GM21723 (cell line): ENCODE measurements around the gene PRKAG2.

Source experiments
- ATAC-seq: cut with Tn5 transposase; IDR thresholded peaks from one replicate; pipeline ENCODE4 v1.9.1; 2021; ENCODE audit warnings: mild to moderate bottlenecking, moderate library complexity; ENCODE audit not compliant: unreplicated experiment

The PRKAG2 gene

GRCh38 chr7:151900986-151901621, 24.2 kb upstream of the PRKAG2 start:
- ATAC-seq: no peak

GRCh38 chr7:151900591-151900985, 23.7 kb upstream of the PRKAG2 start:
- no peak for ATAC-seq

- ATAC-seq: no peak
These were observed 22.8 kb upstream of the PRKAG2 start for GRCh38 chr7:151899513-151900360.

- ATAC-seq: no peak
These were observed 21.2 kb upstream of the PRKAG2 start for GRCh38 chr7:151897951-151898686.

- no peak for ATAC-seq
These were observed 20.3 kb upstream of the PRKAG2 start for GRCh38 chr7:151897161-151897731.

GRCh38 chr7:151896486-151896885, 19.6 kb upstream of the PRKAG2 start:
- no peak for ATAC-seq

- ATAC-seq: no peak
These were observed 19.2 kb upstream of the PRKAG2 start for GRCh38 chr7:151896086-151896485.

GRCh38 chr7:151895631-151896031, 18.7 kb upstream of the PRKAG2 start:
- no peak for ATAC-seq

GRCh38 chr7:151895008-151895630, 18.2 kb upstream of the PRKAG2 start:
- ATAC-seq: no peak

- no peak for ATAC-seq
These were observed 17.4 kb upstream of the PRKAG2 start for GRCh38 chr7:151894111-151895007.

- ATAC-seq: no peak
These were observed 16.5 kb upstream of the PRKAG2 start for GRCh38 chr7:151893405-151893923.

GRCh38 chr7:151891753-151892152, 14.8 kb upstream of the PRKAG2 start:
- no peak for ATAC-seq

- ATAC-seq: no peak
These were observed 14.3 kb upstream of the PRKAG2 start for GRCh38 chr7:151891182-151891581.

GRCh38 chr7:151890355-151891004, 13.6 kb upstream of the PRKAG2 start:
- ATAC-seq: no peak

- no peak for ATAC-seq
These were observed 12.8 kb upstream of the PRKAG2 start for GRCh38 chr7:151889406-151890354.

- no peak for ATAC-seq
These were observed 11.5 kb upstream of the PRKAG2 start for GRCh38 chr7:151888079-151889067.

GRCh38 chr7:151886783-151887182, 9.9 kb upstream of the PRKAG2 start:
- no peak for ATAC-seq
